Esophagus mucosa (tissue), 1 donor: ENCODE results near the gene ITGA6. TPM values are rescaled to one million over a fixed set of nuclear protein-coding genes. Genes with fewer than 3 reads are reported as not detected.
"Not testable (repeated sequence)": the region's sequence is repeated elsewhere in the genome, so short reads cannot be mapped to it uniquely, and the experiment has no call there.

Experiments
- ATAC-seq: fragments of 200-7000 bp; cut with Tn5 transposase; one replicate; pipeline ENCODE4 v1.9.1; 2020
- total RNA-seq: library from RNA; stranded (reverse); gene quantifications from one replicate; pipeline ENCODE4 v1.2.4, GENCODE V29; 2023
- donor health status: DM: yes; HTN: yes; CAD: no.

Gene ITGA6
- total RNA-seq, 1 donor from 2014 or later, result 65.2 TPM

DNA sequence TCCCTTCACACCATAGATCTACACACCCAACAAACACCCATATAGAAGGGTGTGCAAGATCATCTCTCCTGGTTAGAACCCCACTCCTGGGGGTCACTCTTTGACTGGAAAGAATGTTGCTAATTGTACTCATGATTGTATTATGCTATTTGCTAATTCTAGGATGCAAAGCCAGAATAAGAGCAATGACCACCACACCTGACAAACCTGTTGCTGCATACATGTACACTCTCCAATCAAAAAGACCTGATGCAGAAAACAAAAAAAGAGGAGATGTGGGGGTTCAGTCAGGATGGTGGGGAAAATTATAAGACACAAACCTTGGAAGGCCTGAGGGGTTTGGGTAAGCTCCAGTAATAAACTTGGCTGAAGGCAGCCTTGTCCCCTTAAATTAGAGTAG is 91.6 kb downstream of the ITGA6 start:
- no peak for ATAC-seq

DNA sequence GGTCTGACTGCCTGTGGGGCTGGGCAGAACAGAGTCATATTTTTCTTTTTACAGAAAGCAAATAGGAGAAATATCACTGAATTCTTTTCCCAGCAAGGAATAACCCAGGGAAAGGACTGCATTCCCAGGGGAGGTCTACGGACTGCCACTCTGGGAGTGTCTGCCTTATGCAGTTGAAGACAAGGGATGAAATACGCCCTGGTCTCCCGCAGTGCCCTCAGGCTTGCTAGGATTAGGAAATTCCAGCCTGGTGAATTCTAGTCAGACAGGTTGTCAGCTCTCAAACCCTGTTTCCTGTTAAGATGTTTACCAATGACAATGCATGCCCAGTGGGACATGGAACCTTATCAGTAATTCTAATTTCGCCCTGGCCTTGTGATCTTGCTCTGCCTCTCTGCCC is 98.2 kb downstream of the ITGA6 start:
- no peak for ATAC-seq

DNA sequence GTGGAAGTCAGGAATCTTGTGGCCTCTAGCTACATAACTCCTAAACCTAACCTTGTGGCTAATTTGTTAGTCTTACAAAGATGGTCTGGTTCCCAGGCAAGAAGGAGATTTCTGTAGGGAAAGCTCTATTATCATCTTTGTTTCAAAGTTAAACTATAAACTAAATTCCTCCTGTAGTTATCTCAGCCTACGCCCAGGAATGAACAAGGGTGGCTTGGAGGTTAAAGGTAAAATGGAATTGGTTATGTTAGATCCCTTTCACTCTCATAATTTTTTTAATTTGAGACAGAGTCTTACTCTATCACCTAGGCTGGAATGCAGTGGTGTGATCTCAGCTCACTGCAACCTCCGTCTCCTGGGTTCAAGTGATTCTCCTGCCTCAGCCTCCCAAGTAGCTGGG is 103.9 kb downstream of the ITGA6 start:
- ATAC-seq, result no peak

DNA sequence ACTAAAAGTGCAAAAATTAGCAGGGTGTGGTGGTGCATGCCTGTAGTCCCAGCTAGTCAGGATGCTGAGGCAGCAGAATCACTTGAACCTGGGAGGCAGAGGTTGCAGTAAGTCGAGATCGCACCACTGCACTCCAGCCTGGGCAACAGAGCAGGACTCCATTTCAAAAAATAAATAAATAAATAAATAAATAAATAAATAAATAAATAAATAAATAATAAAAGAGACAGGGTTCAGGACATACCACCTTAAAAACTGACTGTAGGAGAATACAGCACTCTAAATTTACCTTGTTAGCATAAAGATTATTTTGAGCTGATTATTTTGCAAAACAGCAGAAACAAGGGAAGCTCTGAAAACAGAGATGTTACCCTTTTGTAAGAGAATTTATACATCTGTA is 105.1 kb downstream of the ITGA6 start:
- ATAC-seq, result not testable (repeated sequence)

DNA sequence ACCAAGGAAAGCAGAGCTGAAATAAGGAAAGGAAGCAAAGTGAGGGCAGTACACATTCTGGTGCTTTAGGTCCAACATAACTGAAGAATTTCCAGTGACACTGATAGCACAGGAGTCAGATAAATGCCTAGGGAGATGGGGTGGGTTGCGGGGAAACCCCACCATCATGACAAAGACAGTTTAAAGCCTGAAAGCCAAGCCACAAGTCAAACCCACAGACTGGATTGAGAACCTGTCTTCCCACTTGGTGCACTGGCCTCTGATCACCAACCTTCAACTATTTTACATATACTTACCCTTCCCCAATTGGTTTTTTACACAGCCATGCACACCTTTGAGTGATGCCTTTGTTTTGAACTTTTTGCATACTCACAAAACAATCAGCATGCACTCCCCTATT is 106.3 kb downstream of the ITGA6 start:
- ATAC-seq, result no peak

DNA sequence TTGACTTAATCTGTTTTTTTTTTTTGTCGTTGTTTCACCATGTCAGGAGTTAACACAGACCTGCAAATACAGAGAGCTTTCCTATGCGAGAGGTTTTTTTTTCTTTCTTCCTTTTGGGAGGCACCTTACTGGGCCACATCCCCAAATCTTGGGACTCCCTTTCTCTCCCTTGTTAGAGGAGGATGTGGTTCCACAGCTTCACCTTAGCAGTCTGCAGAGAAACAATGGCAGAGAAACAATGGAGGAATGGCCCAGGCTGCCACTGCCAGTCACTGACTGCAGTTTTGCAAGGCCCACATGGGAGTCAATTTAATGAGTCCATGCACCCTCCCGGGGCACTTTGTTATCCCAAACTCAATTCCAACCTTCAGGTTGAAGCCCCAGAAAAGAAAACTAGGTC is 107.7 kb downstream of the ITGA6 start:
- ATAC-seq, result no peak

DNA sequence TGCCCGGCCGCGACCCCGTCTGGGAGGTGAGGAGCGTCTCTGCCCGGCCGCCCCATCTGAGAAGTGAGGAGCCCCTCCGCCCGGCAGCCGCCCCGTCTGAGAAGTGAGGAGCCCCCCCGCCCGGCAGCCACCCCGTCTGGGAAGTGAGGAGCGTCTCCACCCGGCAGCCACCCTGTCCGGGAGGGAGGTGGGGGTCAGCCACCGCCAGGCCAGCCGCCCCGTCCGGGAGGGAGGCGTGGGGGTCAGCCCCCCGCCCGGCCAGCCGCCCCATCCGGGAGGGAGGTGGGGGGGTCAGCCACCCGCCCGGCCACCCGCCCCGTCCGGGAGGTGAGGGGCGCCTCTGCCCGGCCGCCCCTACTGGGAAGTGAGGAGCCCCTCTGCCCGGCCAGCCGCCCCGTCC is 110.5 kb downstream of the ITGA6 start:
- not testable (repeated sequence) for ATAC-seq

DNA sequence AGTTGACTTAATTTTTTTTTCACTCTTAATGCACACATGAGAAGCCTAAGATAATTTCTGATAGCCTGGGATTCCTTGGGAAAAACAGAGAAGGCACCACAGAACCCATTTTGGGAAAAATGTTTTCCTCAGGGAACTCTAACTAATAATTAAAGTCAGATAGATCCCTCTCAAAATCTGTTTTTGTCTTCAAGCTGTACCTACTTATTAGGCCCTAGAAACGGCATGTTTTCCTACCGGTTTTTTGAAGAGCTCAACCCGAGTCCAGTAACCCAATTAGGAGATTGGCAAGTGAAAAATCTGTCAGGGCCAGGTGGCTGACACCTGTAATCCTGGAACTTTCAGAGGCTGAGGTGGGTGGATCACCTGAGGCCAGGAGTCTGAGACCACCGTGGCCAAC is 112.4 kb downstream of the ITGA6 start:
- no peak for ATAC-seq

DNA sequence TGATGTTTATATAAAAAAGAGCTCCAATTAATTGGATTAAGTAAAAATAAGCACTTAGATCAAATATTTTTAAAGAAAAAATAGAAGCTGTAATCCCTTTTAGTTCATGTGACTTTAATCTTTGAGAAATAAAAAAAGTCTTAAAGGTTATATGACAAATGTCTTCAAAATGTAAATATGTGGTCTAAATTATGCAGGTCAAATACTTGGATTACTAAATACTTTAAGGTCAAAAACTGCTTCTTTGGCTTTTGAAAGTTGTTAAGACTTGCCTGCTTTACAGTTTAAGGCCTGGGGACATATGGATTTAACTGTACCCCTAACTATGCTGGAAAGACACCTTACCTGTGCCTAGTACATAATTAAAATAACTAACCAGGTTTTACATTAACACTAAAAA is 113.0 kb downstream of the ITGA6 start:
- ATAC-seq, result no peak

DNA sequence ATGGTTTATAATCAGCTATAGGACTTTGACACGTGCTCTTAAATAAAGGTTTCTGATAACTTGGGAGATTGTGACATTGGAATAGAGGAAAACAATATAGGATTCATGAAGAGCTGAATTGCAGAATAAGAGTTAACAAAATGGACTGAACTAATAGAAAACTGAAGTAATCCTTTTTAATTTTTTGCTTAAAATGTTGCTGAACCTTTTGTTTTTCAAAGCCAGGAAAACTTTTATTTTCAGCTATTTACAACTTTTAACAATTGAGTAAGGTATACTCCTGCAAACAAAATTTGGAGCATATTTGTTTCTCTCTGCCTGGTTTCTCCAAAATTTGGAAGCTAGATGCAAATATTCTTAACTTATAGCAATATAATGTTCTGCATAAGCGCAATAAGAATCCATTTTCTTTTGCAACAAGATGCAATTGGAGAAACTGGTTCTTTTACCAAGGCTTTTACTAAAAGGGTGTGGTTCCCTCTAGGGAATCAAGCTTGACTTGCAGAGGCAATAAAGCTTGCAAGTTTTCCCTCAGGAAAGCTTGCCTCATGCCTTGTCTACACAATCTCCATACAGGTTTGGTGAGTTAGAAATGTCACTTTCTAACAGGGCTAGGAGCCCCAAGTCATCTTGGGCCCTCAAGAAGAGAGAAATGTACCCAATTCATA is 118.2 kb downstream of the ITGA6 start:
- peak; percentile 97 for ATAC-seq

DNA sequence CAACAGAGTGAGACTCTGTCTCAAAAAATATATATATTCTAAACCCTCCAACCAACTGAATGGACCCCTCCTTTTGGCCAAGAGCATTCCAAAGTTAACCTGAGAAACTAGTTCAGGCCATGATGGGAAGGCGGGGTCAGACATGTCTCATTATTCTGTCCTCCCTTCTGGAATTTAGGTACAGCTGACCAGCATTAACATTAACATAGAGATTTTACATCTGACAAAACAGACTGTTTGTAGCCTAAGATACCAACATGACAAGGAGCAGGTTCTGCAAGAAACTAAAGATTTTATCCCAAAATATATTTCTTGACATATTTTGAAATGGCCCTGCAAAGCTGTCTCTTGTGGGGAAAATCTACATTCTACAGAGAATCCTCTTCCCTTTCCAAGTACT is 121.7 kb downstream of the ITGA6 start:
- ATAC-seq, result peak; percentile 19

DNA sequence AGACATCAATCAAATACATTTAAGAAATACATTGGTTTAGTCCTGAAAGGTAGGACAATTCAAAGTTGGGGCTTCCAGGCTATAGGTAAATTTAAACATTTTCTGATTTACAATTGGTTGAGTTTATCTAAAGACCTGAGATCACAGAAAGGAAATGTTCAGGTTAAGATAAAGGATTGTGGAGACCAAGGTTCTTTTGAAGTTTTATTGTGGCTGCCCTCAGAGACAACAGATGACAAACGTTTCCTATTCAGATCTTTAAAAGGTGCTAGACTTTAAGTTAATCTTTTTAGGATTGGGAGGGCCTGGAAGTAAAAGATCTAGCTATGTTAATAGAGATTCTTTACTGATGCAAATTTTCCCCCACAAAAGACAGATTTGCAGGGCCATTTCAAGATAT is 122.4 kb downstream of the ITGA6 start:
- ATAC-seq, result not testable (repeated sequence)

DNA sequence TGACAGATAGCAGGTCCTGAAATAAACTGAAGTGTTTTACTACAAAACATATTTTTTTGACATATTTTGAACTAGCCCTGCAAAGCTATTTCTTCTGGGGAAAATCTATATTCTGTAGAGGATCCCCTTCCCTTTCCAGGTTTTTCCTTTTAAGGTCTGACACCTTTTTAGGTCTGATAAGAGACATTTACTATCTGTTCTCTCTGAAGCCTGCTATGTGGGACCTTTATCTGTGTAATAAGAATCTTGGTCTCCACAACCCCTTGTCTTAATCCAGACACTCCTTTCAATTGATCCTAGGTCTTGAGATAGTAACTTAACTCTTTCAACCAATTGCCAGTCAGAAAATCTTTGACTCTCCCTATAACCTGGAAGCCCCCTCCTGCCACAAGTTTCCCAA is 123.0 kb downstream of the ITGA6 start:
- ATAC-seq, result no peak

DNA sequence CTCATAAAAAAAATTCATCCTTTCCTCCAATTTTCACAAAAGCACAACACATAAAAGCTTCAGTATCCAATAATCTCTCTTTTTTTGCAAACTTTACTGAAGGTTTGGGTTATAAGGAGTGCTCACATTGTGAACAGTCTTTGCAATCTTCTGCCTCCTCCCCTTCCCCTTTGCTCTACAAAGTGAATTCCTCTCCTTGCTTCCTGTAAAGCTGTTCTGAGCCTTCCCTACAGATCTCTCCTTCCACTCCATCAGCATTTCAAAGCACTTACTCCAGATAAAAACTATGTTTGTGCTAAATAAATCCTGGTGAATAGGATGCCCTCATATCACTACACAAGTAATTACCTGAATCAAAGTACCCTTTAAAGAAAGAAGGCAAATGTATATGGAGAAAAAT is 123.9 kb downstream of the ITGA6 start:
- ATAC-seq, result no peak

DNA sequence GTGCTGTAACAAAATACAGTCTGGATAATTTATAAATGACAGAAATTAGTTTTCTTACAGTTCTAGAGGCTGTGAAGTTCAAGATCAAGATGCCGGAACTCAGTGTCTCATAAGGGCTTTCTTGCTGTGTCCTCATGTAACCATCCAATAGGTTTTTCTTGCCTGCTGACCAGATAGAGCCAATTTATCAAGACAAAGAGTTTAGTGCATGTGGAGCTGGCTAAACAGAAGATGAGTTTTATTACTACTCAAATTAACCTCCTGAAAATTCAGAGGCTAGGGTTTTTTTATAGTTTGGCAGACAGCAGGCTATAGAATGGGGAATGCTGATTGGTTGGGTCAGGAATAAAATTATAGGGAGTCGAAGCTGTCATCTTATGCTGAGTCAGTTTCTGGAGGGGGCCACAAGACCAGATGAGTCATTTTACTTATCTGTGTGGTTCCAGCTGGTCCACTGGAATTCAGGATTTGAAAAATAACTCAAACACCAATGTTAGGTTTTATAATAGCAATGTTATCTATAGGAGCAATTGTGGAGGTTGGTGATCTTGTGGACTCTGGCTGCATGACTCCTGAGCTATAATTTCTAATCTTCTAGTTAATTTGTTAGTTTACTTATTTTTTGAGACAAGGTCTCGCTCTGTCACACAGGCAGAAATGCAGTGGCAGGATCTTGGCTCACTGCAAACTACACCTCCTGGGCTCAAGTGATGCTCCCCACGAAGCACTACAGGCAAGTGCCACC is 125.3 kb downstream of the ITGA6 start:
- ATAC-seq, result no peak

DNA sequence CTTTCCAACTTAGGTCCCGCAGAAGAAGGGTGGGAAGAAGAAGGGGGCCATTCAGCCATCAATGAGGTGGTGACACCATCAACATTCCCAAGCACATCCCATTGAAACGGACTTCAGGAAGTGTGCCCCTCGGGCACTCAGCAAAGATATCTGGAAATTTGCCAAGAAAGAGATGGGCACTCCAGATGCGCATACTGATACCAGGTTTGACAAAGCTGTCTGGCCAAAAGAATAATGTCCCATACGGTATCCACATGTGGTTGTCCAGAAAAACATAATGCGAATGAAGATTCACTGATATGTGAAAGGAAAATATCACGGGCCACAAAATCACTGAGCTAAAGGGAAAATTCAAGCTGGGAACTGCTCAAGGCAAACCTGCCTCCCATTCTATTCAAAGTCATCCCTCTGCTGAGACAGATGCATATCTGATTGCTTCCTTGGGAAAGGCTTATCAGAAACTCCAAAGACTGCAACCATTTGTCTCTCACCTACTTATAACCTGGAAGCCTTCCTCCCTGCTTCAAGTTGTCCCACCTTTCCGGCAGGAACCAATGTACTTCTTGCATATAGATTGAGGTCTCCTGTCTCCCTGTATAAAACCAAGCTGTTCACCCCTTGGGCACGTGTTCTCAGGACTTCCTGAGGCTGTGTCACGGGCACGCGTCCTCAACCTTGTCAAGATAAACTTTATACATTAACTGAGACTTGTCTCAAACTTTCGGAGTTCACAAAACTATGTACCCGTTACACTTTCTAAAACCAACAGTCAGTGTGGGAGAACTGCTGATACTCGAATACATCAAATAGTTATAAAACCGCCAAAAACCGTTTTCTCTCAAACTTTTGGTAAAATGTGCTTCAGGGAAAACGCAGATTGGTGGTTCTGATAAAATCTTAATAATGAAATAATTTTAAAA is 127.2 kb downstream of the ITGA6 start:
- ATAC-seq, result no peak

DNA sequence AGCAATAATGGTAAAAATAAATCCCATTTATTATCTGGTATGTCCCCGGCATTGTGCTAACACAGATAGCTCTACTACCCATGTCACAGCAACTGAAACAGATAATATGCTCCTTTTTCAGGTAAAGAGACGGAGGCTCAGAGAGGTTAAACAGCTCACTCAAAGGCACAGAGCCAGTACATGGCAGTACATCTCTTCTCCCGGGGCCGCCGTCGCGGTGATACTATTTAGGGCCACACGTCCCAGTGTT is 127.8 kb downstream of the ITGA6 start:
- no peak for ATAC-seq

Other genes with a start within 250 kb of the ITGA6 start
- gene PDK1, start 128.5 kb downstream of the ITGA6 start, total RNA-seq, result 16.5 TPM